NB4 (cell line): ENCODE data around the gene FMO2.

Source experiments
- POLR2A ChIP-seq: IDR thresholded peaks from 2 replicates; pipeline ENCODE4 v1.6.1; 2011; ENCODE audit warnings: mild to moderate bottlenecking; ENCODE audit not compliant: insufficient read length; ENCODE audit errors: extremely low read depth
- TF ChIP-seq, protein P1 (sequence below): IDR thresholded peaks from one replicate; pipeline ENCODE4 v1.5.1; 2012; ENCODE audit warnings: low read depth, low read length

DNA sequence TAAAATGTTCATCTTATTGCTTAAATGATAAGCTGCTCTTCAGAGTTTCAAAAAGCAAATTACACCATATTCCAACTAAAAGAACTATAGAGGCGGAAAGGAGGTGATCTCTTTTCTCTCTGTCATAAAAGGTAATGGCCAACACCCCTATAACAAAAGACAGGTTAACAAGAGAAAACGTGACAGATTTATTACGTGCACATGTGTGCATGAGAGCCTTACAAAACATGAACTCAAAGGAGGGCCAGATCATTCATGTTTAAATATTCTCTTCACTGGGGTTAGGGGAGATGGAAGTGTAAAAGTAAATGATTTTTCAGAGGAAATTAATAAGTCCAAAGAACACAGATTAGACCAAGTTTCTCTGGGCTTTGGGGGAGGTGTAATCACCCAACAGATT, 26.5 kb upstream of the FMO2 start:
- TF ChIP-seq POLR2A, result no peak
- TF ChIP-seq, protein P1, sequence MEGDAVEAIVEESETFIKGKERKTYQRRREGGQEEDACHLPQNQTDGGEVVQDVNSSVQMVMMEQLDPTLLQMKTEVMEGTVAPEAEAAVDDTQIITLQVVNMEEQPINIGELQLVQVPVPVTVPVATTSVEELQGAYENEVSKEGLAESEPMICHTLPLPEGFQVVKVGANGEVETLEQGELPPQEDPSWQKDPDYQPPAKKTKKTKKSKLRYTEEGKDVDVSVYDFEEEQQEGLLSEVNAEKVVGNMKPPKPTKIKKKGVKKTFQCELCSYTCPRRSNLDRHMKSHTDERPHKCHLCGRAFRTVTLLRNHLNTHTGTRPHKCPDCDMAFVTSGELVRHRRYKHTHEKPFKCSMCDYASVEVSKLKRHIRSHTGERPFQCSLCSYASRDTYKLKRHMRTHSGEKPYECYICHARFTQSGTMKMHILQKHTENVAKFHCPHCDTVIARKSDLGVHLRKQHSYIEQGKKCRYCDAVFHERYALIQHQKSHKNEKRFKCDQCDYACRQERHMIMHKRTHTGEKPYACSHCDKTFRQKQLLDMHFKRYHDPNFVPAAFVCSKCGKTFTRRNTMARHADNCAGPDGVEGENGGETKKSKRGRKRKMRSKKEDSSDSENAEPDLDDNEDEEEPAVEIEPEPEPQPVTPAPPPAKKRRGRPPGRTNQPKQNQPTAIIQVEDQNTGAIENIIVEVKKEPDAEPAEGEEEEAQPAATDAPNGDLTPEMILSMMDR, result no peak
